SK-MEL-5 (cell line): ENCODE results near the gene FGD5. TPM values are rescaled to one million over a fixed set of nuclear protein-coding genes. Genes with fewer than 3 reads are reported as not detected.
A peak's percentile ranks its signal among the peaks of the same experiment; 100 is the strongest.

Experiments
- DNase-seq: peaks from one replicate; pipeline ENCODE4 v3.0.0-alpha.2; 2016; ENCODE audit warnings: low read depth, low spot score
- in situ Hi-C: cut with HindIII; loops from 2 replicates; pipeline ENCODE4 v1.10.0; 2016; ENCODE audit warnings: low sequenced_read_pairs, high pct_unique_total_duplicates, low pct_unique_long_range_greater_than_20kb
- total RNA-seq: library from RNA; depleted of rRNA; stranded (reverse); fragments of >200 nt; shearing (Covaris generic); gene quantifications from 2 replicates; pipeline ENCODE4 v1.2.3, GENCODE V29; 2014; rRNA removed

Gene FGD5
- total RNA-seq, 1 experiment from 2014 or later, result not detected

GRCh38 chr3:14947100-14947885 is 128.5 kb downstream of the FGD5 start, which contains the start of gene NR2C2:
Gene NR2C2 (plus strand): TSS chr3:14947583. CDS start chr3:15003915, 56,332 bp downstream.
- in situ Hi-C loops, result loop anchor here (25.0 kb wide), 1 partner anchor 685 kb away; no protein-coding TSS in a partner anchor
- peak; percentile 84 for DNase-seq

- DNase-seq, result peak; percentile 96
- in situ Hi-C loops, result loop anchor here (25.0 kb wide), 1 partner anchor 686 kb away; no protein-coding TSS in a partner anchor
Measured at GRCh38 chr3:14947886-14948608, 129.3 kb downstream of the FGD5 start.

- in situ Hi-C loops, result loop anchor here (25.0 kb wide), 1 partner anchor 686 kb away; no protein-coding TSS in a partner anchor
Measured at GRCh38 chr3:14948609-14949038, 129.9 kb downstream of the FGD5 start.

GRCh38 chr3:14949126-14949525 is 130.4 kb downstream of the FGD5 start:
- no peak for DNase-seq
- in situ Hi-C loops, result loop anchor here (25.0 kb wide), 1 partner anchor 687 kb away; no protein-coding TSS in a partner anchor

More at GRCh38 chr3:14948609-14949038, 129.9 kb downstream of the FGD5 start:
- DNase-seq, result no peak

- no peak for DNase-seq
- in situ Hi-C loops, result no loop called here
Measured at GRCh38 chr3:14950274-14950673, 131.5 kb downstream of the FGD5 start.

- in situ Hi-C loops, result no loop called here
Measured at GRCh38 chr3:14957153-14957552, 138.4 kb downstream of the FGD5 start.

GRCh38 chr3:14957925-14958324 is 139.2 kb downstream of the FGD5 start:
- in situ Hi-C loops, result no loop called here

More at GRCh38 chr3:14957153-14957552, 138.4 kb downstream of the FGD5 start:
- DNase-seq, result no peak

GRCh38 chr3:14959359-14959943 is 140.7 kb downstream of the FGD5 start:
- in situ Hi-C loops, result no loop called here
- DNase-seq, result no peak

More at GRCh38 chr3:14957925-14958324, 139.2 kb downstream of the FGD5 start:
- no peak for DNase-seq

GRCh38 chr3:14962762-14963161 is 144.0 kb downstream of the FGD5 start:
- DNase-seq, result no peak
- in situ Hi-C loops, result no loop called here

- in situ Hi-C loops, result no loop called here
- DNase-seq, result no peak
Measured at GRCh38 chr3:14967285-14967684, 148.5 kb downstream of the FGD5 start.

GRCh38 chr3:14969671-14970070 is 150.9 kb downstream of the FGD5 start:
- in situ Hi-C loops, result no loop called here

GRCh38 chr3:14976317-14976716 is 157.6 kb downstream of the FGD5 start:
- DNase-seq, result peak; percentile 23
- in situ Hi-C loops, result no loop called here

More at GRCh38 chr3:14969671-14970070, 150.9 kb downstream of the FGD5 start:
- no peak for DNase-seq

GRCh38 chr3:14980689-14981088 is 161.9 kb downstream of the FGD5 start:
- DNase-seq, result no peak
- in situ Hi-C loops, result no loop called here

Other genes starting within 250 kb of the FGD5 start
- gene CCDC174, start 167.2 kb upstream of the FGD5 start, total RNA-seq, result 20.0 and 21.7 TPM in 2 replicates
- not detected in 2 replicates for gene C3orf20, start 143.8 kb upstream of the FGD5 start, total RNA-seq
- 20.7 and 22.0 TPM in 2 replicates for gene NR2C2, start 128.6 kb downstream of the FGD5 start, total RNA-seq
- 95.0 and 97.0 TPM in 2 replicates for gene MRPS25, start 246.4 kb downstream of the FGD5 start, total RNA-seq